Measurements from ENCODE around the gene TERT.

The TERT gene

GRCh38 chr5:1324719-1325190 is 29.9 kb upstream of the TERT start:
- no peak for TF ChIP-seq CTCF (IDR thresholded peaks at IDR 0.05; ENCODE audit: extremely low read depth, insufficient read depth, missing control alignments)
- in situ Hi-C loops (cut with MboI; ENCODE audit: low pct_unique_long_range_greater_than_20kb, low sequenced_read_pairs, unreplicated experiment), result no loop called here
- no peak for DNase-seq (ENCODE audit: low spot score)

GRCh38 chr5:1324301-1324700 is 29.4 kb upstream of the TERT start:
- DNase-seq (ENCODE audit: low spot score), result no peak
- no peak for TF ChIP-seq CTCF (IDR thresholded peaks at IDR 0.05; ENCODE audit: extremely low read depth, insufficient read depth, missing control alignments)
- in situ Hi-C loops (cut with MboI; ENCODE audit: low pct_unique_long_range_greater_than_20kb, low sequenced_read_pairs, unreplicated experiment), result no loop called here

- no peak for DNase-seq (ENCODE audit: low spot score)
- TF ChIP-seq CTCF (IDR thresholded peaks at IDR 0.05; ENCODE audit: extremely low read depth, insufficient read depth, missing control alignments), result no peak
- in situ Hi-C loops (cut with MboI; ENCODE audit: low pct_unique_long_range_greater_than_20kb, low sequenced_read_pairs, unreplicated experiment), result no loop called here
These were observed 28.9 kb upstream of the TERT start for GRCh38 chr5:1323803-1324173.

- DNase-seq (ENCODE audit: low spot score), result no peak
- no peak for TF ChIP-seq CTCF (IDR thresholded peaks at IDR 0.05; ENCODE audit: extremely low read depth, insufficient read depth, missing control alignments)
- in situ Hi-C loops (cut with MboI; ENCODE audit: low pct_unique_long_range_greater_than_20kb, low sequenced_read_pairs, unreplicated experiment), result no loop called here
These were observed 28.3 kb upstream of the TERT start for GRCh38 chr5:1322955-1323802.

- DNase-seq (ENCODE audit: low spot score), result no peak
- in situ Hi-C loops (cut with MboI; ENCODE audit: low pct_unique_long_range_greater_than_20kb, low sequenced_read_pairs, unreplicated experiment), result no loop called here
These were observed 27.4 kb upstream of the TERT start for GRCh38 chr5:1322036-1322900.

More at GRCh38 chr5:1322036-1322900, 27.4 kb upstream of the TERT start:
- no peak for TF ChIP-seq CTCF (IDR thresholded peaks at IDR 0.05; ENCODE audit: extremely low read depth, insufficient read depth, missing control alignments)
